GM20000 (cell line): ENCODE measurements around the gene CCDC152.

ENCODE experiments used
- DNase-seq: peaks from one replicate; pipeline ENCODE4 v3.0.0; 2012; ENCODE audit warnings: low spot score
- TF ChIP-seq, protein P1 (sequence below): IDR thresholded peaks from 2 replicates; pipeline ENCODE4 v1.5.1; 2012; ENCODE audit warnings: mild to moderate bottlenecking, control low read depth; ENCODE audit errors: extremely low read depth, missing control alignments

The CCDC152 gene

DNA sequence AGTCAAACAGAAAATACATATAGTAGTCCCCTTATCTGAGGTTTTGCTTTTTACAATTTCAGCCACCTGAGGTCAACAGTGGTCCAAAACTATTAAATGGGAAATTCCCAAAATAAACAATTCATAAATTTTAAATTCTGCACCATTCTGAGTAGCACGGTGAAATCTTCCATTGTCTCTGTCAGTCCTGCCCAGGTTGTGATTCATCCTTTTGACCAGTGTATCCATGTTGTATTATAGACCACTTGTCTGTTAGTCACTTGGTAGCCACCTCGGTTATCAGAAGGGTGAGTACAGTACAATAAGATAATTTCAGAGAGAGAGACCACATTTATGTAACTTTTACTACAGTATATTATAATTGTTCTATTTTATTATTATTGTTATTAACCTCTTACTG is 2.8 kb downstream of the CCDC152 start:
- DNase-seq, result no peak
- TF ChIP-seq, protein P1, sequence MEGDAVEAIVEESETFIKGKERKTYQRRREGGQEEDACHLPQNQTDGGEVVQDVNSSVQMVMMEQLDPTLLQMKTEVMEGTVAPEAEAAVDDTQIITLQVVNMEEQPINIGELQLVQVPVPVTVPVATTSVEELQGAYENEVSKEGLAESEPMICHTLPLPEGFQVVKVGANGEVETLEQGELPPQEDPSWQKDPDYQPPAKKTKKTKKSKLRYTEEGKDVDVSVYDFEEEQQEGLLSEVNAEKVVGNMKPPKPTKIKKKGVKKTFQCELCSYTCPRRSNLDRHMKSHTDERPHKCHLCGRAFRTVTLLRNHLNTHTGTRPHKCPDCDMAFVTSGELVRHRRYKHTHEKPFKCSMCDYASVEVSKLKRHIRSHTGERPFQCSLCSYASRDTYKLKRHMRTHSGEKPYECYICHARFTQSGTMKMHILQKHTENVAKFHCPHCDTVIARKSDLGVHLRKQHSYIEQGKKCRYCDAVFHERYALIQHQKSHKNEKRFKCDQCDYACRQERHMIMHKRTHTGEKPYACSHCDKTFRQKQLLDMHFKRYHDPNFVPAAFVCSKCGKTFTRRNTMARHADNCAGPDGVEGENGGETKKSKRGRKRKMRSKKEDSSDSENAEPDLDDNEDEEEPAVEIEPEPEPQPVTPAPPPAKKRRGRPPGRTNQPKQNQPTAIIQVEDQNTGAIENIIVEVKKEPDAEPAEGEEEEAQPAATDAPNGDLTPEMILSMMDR, result no peak

DNA sequence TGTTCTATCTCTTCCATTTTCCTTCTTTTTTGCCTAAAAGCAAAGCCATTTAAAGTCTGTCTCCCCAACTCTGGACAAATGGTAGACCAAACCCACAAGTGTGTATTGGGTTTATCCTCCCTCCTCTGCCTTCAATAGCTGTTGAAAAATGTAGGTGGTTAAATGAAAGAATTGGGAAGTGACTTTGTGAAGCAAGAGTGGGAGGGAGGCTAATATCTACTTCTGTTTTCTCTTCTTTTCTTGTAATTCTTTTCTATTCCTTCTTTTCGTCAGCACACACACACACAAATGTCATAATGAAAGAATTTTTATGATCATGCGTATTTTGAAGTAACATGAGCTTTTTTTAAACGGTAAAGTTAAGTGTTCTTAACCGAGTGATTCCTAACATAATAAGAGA is 3.8 kb downstream of the CCDC152 start:
- DNase-seq, result no peak
- TF ChIP-seq, protein P1, result no peak

DNA sequence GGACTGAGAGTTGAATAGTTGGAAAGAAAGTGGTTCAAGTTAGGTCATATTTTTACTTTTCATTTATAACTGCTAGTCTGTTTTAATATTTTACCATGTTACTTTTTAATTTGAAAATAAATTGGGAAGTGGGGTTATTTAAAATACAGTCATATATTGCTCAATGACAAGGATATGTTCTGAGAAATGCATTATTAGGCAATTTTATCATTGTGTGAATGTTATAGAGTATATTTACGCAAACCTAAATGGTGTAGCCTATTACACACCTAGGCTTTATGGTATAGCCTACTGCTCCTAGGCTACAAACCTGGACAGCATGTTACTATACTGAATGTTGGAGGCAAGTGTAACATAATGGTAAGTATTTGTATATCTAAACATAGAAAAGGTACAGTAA is 5.2 kb downstream of the CCDC152 start:
- no peak for DNase-seq
- TF ChIP-seq, protein P1, result no peak

DNA sequence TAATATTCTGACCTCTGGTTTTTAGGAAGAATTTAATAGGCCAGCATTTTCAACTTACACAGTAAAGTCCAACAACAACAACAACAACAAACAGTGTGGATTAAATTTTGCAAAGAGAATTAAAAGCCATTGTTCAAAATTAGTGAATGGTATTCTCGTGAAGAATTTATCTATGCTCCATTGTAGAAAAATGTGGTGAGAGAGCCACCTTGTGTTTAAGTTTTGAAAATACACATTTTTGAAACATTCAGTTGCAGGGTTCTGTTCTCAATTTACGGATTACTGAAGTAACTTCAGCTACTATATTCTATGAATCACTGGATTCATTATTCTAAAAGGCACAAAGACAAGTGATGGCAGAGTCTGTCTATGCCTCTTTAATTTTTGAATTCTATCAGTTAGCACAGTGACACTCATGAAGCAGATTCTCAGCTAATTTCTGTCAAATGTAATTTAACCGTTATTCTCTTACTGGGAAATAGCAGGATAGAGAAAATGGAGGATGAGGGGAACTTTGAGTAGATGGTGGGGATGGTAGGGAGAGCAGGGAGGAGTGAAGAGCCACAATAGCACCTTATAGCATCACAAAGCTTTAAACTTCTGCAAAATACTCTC is 11.0 kb downstream of the CCDC152 start:
- no peak for DNase-seq

DNA sequence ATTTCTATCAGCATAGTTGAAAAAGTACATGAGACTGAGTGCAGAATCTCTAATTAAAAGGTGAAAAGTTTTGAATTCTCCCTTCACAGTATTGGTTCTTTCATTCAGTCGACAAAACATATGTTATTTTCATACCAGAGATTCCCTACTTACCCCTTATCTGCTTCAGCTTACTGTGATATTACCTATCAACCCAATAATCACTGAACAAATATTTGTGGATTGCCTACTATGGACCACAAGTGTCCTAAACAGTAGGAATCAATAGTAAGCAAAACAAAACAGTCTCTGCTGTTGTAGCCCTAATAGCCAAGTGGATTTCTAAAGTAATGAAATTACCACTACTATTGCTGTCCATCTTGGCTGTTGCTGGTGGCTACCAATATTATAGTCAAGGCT is 11.5 kb downstream of the CCDC152 start:
- TF ChIP-seq, protein P1, result no peak

More for the DNA sequence above, 11.0 kb downstream of the CCDC152 start:
- TF ChIP-seq, protein P1, result no peak

DNA sequence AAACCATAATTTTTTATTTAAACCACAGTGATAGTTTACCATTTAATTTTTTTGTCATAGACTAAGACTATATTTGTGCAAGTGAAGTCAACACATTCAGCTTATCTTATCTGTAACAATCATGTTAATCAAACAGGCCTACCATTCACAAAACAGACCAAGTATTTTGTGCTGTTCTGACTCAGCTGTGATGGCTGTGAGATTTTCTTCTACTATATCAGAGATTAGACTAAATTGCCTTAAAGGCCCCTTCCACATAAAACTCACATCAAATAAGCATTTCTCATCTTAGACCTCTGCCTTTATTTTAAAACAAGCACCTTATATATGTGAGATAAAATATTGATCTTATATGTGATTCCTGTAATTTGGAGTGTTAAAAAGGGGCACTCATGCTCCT is 13.4 kb downstream of the CCDC152 start:
- TF ChIP-seq, protein P1, result no peak
- no peak for DNase-seq

More for the DNA sequence above, 11.5 kb downstream of the CCDC152 start:
- DNase-seq, result no peak

DNA sequence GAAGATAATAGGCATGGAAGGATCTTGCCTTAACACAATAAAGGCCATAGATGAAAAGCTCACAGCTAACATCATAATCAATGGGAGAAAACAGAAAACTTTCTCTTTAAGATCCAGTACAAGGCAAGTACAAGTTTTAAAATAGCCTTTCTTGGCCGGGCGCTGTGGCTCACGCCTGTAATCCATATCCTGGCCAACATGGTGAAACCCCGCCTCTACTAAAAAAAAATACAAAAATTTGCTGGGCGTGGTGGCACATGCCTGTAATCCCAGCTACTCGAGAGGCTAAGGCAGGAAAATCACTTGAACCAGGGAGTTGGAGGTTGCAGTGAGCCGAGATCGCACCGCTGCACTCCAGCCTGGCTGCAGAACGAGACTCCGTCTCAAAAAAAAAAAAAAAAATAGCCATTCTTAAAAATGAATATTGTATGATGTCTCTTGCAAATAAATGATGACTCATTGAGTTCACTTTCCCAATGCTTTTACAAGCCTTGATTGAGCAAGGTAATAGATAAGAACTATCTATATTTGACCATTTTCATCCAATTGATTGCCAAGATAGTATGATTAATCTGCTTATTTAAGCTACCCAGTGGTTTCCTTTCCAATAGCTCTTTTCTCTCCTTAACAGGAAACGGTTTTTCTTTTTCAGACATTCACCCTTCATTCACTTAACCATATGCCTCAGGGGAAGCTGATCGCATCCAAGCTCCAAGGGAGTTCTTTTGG is 15.8 kb downstream of the CCDC152 start:
- TF ChIP-seq, protein P1, result no peak
- no peak for DNase-seq
